GM18861 (cell line): ENCODE measurements around the gene HDHD2.

Experiments
- ATAC-seq: cut with Tn5 transposase; IDR thresholded peaks from one replicate; pipeline ENCODE4 v1.9.1; 2021; ENCODE audit not compliant: unreplicated experiment

The HDHD2 gene

DNA sequence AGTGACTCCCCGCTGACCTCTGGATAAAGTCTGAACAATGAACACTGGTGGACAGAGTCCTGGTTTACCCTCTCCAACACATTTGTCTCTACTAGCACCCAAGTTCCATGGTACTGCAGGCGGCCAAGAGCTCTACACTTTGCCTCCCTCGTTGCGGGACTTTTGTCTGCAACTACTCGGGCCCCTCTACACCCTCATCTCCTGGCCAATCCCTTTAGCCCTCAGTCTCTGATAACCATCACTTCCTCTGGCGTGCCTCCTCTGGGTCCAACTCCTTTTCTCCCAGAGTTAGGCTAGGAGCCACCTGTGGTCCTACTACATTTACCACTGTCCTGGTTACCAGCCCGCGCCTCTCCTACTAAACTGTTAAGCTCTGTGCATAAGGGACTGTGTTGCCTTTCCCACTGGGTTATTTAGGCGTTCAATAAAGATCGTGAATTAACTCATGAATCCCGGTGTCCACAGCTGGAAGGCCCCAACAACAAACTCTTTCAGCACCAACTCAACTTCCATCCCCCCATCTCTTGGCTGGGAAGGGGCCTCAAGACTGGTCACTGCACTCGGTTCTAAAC is 757 bp downstream of the HDHD2 start:
- no peak for ATAC-seq

DNA sequence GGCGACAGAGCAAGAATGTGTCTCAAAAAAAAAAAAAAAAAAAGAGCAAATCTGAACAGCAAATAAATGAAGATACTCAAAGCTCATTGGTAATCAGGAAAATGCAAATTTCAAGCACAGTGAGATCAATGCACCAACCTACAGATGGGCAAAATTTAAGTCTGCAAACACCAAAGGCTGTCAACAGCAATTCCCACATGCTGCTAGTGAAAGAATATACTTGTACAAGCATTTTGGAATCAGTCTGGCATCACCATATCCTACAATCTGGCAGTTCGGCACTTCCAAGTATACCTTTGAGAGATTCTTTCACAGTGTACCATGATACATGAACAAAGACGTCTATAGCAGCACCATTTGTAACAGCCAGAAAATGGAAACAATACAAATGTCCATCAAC is 4.1 kb downstream of the HDHD2 start:
- no peak for ATAC-seq

DNA sequence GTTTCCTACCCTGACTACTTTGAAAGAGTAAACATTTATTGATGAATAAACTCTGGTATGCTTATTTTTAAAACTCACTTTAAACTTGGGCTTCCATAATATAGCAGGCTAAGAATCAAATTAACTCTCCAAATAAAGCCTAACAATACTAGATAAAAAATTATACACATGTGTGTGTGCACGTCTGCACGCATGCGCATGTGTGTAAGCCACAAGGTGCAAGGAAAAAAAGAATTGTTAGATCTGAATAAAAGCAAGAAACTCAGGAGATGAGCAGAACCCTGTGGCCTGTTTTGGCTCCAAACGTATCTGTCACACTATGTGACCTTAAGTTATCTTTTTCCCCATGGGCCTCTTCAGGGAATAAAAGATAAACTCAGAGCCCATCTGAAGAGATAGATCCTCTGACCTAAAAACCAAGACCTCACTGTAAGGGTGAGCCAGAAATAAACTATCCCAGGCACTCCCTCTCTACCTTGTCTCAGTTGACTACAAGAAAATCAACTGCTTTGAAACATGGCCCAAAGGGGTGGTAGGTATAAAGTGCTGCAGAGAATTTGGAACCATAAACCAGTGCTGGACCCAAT is 6.3 kb downstream of the HDHD2 start:
- ATAC-seq = no peak

DNA sequence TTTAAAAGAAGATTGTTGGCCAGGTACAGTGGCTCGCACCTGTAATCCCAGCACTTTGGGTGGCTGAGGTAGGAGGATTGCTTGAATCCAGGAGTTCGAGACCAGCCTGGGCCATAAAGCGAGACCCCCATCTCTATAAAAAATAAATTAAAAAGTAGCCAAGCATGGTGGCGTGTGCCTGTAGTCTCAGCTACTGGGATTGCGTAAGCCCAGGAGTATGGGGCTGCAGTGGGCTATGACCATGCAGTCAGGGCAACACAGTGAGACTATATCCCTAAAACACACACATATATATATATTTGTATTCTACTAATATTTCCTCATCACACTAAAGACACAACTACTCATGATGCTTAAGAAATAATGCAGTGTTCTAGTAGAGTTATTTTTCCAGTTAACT is 7.1 kb downstream of the HDHD2 start:
- no peak for ATAC-seq

DNA sequence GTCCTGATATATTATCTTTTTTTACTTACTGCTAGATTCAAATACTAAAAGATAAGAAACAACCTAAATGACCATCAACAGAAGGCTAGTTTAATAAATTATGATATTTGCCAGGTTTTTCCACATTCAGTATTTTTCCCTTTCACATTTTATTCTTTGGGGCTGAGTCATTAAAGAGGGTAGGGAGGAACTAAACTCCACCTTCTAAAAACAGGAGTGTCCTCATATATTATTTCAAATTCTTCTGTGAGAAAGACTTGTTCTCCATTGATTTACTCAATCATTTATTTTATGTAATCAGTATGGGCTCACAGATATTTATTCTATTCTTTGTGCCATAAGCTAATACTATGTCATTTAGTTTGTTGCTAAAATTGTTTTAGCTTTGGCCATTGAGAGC is 9.0 kb downstream of the HDHD2 start:
- no peak for ATAC-seq

DNA sequence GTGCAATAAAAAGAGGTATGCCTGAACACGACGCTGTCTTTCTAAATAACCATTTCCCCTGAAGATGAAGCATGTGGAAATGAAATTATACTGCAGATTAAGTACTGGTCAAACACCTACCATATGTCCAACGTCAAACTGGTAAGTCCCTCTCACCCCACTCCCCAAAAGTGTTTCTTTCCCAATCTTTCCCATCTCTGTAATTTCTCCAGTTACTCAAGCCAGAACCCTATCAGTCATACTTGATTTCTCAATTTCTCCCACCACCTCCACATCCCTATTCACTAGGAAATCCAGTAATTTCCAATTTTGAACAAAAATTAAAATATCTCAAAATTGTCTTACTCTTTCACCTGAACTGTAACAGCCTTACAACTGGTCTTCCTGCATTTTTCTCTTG is 29.2 kb downstream of the HDHD2 start:
- no peak for ATAC-seq

DNA sequence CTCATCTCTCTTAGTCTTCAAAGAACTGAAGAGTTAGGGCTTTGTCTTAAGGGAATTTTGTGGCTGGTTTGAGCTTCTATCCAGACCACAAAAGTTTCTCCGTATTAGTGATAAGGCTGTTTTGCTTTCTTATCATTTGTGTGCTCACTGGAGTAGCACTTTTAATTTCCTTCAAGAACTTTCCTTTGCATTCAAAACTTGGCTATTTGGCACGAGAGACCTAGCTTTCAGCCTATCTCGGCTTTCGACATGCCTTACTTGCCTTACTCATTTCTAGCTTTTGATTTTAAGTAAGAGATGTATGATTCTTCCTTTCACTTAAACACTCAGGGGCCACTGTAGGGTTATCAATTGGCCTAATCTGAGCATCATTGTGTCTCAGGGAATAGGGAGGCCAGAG is 29.9 kb downstream of the HDHD2 start:
- ATAC-seq = peak; percentile 86

DNA sequence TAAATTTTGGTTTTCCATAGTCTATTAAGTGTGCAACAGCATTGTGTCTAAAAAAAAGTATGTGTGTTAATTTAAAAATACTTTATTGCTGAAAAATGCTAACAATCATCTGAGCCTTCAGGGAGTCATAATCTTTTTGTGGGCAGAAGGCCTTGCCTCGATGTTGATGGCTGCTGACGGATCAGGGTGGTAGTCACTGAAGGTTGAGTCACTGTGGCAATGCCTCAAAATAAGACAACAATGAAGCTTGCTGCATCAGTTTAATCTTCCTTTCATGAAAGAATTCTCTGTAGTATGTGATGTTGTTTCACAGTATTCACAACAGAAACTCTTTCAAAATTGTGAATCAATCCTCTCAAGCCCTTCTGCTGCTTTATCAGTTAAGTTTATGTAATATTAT is 31.3 kb downstream of the HDHD2 start:
- no peak for ATAC-seq

DNA sequence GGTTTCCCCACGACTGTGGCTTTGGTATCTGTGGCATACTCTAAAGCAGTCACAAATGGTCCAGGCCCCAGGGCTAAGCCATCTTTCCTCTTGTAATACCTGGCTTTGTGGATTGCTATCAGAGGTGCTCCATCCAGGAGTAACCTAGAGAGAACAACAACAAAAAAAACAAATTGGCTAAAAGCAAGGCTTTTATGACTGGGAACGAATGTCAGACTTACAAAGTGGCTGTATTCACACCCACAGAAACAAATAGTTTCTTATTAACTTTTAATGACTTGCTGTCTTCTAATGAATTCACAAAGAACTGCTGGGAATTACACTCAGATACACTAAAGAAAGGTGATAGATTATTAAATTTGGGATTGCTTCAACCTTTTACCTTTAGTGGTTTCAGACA is 35.1 kb downstream of the HDHD2 start:
- ATAC-seq = no peak

DNA sequence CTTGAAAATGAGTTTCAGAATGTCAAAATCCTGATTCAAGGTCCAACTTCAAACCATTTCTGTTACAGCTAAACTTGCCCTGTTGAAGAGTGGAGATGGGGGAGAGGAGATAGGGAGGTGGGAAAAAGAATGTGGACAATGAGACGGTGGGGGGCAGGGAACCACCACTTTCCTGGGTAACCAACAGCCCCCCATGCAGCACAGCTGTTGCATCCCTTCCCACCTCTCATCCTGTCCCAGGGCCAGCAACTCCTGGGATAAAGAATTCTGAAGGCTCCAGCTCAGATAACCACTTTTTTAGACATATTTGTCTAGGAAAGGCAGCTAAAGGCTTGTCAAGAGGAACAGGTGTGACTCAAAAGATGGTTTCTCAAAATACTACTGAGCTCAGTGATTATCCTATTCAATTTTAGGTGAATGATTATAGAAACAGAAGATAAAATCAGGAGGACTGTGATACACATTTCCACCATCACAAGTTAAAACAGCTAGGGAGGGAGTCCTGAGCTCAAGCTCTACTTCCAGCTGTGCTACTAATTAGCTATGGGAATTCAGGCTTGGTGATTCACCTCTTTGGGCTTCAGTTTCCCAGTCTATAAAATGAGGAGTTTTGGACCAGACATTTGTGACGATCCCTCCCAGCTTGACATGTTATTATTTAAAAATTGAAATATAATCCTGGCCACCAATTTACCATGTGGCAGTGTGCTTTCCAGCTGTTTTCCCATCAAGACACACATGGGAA is 36.3 kb downstream of the HDHD2 start:
- no peak for ATAC-seq

DNA sequence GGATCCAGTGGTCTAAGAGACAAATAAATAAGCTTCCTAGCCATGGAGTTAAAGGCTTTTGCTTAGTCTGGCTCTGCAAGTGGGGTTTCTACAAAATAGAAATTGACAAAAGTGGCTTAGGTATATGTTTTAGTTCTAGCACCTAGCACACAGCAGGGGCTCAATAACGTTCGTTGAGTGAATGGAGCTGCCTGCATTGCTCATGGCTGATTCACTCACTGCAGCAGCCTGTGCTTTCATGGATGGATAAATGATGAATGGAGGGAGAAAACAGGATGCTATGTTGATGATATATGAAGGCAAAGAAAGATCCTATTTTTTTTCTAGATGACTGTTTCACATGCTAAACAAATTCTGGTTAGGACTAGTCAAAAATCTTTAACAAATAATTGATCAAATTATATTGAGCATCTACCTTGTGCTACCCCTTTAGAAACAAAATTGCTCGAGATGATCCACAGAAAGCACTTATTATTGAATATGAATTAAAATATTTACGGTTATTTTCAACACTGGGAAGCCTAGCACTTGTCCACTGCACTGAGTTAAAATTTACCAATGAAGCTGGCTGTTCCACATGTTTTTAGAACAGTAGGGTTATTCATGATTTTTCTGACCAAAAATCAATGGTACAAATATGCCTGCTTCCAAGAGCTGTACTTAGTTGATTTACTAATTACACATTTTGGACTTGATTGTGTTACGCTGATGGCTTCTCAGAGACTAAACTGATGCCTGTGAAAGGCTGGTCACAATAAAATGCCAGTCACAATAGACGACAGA is 39.6 kb downstream of the HDHD2 start:
- no peak for ATAC-seq

DNA sequence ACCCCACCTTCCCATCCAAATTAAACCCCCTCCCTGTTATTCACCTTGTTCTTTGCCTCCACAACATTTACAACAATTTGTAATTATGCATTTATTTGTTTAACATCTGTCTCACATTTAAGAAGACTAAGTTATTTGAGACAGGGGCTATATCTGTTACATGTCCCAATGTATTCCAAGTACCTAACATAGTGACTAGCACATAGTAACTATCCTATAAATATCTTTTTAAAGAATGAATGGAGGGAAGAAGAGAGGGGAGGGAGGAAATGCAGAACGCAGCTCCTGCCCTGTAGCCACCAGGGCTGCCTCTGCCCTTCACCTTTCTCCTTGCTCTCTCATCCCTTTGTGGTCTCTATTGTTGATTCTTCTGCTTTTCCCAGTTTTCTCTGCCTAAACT is 40.6 kb downstream of the HDHD2 start:
- ATAC-seq = no peak

DNA sequence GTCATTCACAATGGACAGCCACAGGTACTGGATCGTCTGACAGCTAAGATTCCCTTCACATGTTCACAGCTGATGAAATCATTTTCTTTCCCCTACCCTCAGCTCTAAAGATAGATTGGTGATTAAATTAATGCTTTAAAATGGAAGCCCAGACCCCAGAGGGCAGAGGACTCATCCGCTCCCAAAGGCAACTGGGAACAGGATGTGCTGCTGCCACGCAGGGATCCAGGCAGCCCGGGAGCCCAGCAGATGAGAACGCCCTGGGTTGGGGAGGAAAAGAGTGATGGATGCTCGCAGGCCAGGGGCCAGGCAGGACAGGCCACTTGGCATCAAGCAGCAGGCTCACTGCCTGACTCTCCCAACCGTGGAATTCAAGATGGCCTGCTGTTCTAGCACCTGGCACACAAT is 41.3 kb downstream of the HDHD2 start:
- no peak for ATAC-seq

DNA sequence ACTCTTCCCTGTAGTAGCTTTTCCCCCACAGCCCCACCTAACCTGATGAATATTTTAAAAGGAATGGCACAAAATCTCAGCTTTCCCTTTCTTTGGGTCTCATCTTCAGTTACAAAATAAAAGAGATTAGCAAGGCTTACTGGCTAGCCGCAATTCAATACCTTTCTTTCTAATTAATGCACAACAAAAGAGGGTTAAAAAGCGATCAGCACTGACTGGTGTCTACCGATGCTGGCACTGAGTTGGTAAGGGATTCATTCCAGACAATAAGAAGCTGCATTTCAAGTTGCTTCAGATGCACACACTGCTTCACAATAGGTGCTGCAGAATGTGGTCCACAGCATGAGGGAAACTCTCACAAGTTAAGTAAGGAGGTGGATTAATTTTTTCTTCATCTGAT is 41.9 kb downstream of the HDHD2 start:
- no peak for ATAC-seq

DNA sequence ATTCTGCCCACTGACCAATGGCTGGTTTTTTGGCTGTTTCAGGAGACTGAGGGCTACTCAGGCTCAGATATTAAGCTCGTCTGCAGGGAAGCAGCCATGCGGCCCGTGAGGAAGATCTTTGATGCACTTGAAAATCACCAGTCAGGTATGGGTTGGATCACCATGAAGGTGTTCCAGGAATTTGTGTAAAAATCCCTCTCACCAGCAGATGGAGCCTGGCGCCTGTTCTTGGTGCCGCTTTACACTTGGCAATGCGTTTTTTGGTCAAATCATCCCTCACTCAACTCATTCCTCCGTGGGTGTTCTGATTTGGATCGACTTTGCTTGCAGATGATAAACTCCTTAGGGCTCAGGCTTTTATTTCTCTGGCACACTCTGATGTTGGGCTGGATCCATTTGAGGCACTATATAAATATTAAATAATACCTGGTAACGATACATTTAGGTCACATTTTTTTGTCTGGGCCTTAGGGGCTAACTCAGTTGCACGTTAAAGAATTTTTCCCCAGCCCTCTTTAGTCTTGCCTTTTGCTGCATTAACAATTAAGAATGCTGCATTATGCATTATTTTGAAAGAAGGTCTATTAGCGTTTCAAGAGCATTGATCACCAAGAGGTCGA is 50.0 kb downstream of the HDHD2 start:
- ATAC-seq = no peak

DNA sequence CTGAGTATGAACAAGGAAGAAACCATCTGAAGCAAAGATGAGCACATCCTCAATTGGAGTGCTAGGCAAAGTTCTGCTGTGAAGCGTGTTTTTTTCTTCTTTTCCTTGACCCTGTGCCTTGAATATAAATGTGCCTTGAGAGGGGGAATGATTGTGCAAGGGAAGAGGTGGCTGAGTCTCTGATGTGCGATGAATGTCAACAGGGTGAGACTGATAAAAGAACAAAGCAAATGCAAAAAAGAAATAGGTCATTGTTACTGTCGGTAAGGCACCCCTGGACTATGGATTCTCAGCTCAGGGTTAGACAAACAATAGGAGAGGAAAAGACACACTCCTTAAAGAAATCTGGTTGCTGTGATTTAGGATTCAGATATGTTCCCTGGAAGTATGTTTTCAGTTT is 54.5 kb downstream of the HDHD2 start:
- ATAC-seq = no peak

DNA sequence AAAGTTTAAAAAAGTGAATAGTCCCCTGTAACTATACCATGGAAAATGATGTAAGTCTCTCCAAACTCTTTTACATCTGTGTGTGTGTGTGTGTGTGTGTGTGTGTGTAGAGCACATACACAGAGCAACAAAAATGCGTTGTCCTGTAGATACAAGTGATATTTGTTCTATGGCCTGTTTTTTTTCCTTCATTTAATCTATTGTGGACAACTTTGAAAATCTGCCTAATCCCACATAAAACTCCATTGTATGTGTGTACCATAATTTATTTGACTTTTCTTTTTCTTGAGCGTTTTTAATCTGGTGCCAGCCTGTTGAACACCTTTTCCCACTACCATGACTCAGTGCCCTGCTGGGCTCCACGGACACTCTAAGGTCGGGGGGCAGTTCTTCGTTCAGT is 62.6 kb downstream of the HDHD2 start:
- ATAC-seq = no peak

DNA sequence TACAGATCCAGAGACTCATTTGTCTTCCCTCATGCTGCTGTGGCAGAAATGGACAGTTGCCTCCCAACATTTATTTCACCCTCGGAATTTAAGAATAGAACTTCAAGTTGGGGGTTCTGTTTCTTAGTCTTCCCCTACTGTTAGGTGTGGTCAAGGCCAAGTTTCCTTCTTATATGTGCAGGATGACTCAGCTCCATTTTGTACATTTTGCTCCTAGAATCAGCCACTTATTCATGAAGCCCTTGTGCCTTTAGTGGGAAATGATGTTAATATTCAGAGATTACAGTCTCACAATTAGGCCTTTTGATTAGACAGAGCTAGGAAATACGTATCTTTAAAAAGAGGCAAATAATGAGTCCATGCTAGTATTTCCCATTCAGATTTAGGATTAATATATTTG is 68.7 kb downstream of the HDHD2 start:
- ATAC-seq = no peak

DNA sequence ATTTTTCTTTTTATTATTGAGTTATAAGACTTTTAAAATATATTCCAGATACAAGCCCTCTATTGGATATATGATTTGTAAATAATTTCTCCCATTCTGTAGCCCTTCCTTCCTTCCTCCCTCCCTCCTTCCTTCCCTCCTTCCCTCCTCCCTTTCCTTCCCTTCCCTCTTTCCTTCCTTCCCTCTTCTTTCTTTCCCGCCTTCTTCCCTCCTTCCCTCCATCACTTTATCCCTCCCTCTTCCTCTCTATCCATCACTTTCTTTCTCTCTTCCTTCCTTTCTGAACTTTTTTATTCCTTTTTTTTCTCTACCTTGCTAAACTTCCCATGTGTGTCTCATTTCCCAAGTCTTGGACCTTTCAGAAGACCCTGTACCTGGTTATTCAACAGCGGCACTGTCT is 69.4 kb downstream of the HDHD2 start:
- no peak for ATAC-seq

DNA sequence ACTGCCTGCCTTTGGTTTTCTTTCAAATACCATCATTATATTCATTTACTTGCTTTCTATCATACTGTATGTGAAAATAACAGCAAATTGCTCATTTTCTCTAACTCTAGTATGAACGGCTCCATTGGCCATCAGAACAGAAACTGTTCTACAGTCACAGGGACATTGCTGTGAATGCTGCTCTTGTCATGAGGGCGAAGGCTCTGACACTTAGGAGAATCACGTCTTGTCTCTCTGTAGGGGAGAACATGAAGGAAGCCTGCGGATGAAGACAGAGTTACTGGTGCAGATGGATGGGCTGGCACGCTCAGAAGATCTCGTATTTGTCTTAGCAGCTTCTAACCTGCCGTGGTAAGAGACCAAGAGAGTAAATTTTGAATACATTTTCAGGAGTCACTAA is 73.2 kb downstream of the HDHD2 start:
- ATAC-seq = no peak

DNA sequence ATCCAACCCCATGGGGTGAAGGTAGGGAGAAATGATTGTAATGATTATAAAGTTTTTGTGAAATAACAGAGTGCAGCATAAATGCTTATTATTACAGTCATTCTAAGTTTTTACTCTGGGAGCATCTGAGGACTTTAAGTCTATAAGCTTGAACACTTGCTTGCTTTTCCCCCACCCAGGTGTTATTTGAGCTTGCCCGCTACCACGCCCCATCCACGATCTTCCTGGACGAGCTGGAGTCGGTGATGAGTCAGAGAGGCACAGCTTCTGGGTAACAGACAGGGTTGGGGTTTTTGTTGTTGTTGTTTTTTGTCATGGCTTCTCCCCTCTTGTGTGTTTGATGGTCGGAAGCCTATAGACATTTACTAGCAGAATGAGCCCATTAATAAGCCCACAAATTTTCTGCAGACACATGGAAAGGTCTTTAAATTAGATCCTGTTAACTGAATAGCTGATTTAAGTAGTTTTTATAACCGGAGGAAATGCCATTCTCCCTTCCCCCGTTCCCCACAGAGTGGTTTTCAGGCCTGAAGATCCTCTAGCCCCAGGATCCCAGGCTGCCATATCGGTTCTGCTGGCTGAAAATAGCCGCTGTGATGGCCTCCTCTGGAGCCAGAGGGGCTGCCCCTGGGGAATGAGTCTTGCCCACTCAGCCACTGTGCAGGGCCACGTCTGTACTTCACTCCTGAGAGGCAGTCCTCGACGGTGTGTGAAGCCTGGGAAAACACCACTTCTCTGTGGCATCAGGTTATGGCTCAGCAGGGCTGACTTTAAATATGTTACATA is 75.0 kb downstream of the HDHD2 start:
- ATAC-seq = no peak
